Frontal cortex (tissue), 4 donors: ENCODE results near the gene RFX2. TPM values are rescaled to one million over a fixed set of nuclear protein-coding genes. Genes with fewer than 3 reads are reported as not detected.

Source experiments
- DNase-seq, 2 donors: peaks; one replicate each; pipeline ENCODE4 v3.0.0; 2012; ENCODE audit warnings: low spot score in 2 of 2
- FAIRE-seq: peaks from 2 replicates; lab custom pipeline; 2012; peaks lifted over from hg19 to GRCh38; lab: Jason Lieb, UNC
- total RNA-seq: library from RNA; depleted of rRNA; stranded (reverse); fragments of >200 nt; gene quantifications from one replicate; pipeline ENCODE4 v1.2.3, GENCODE V29; 2014
- donor health status: control.
- donor health status: control.
- donor health status: control.

Gene RFX2
- total RNA-seq, 1 donor from 2014 or later: 5.7 TPM

DNA sequence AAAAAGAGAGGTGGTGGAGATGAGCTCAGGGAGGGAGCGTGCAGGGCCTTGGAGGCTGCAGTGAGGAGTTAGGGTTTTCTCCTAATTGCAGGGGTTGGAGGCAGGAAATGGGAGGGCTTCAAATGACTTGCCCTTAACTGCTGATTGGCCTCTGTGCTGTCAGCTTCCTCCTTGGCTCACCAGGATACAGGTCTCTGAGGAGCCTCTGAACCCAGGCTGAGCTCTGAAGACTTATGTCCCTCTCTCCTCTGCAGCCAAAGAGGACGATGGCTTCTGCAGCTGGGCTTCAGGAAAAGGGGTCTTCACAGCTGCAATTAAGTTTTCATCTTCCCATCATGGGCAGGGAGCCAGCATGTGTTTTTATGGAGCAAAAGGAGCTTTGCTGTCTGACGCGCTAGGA, 125.7 kb downstream of the RFX2 start:
- FAIRE-seq: no peak

DNA sequence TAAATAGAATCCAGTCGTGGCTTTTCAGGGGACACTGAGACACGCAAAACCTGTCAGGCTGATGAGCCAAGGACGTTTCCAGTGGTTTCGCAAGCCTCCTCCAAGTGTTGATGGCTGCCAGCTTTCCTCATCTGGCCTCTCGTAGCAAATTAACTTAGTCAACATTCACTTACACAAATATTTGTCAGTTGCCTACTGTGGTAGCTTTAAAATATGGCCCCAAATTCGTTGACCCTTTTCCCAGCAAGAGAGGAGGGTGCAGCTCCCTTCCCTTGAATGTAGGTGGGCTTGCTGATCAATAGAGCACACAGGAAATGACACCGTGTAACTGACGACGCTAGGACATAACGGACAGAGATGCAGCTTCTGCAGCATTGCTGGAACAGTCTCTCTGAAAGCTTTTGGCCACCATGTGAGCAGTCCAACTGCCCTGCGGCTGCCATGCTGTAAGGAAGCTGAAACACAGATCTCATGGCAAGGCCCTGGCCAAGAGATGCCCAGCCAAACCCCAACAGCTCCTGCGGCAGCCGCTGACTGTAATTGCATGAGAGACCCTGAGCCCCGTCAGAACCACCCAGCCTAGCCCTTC, 126.8 kb downstream of the RFX2 start:
- no peak for FAIRE-seq
- no peak for DNase-seq

More for the DNA sequence above, 125.7 kb downstream of the RFX2 start:
- no peak for DNase-seq

DNA sequence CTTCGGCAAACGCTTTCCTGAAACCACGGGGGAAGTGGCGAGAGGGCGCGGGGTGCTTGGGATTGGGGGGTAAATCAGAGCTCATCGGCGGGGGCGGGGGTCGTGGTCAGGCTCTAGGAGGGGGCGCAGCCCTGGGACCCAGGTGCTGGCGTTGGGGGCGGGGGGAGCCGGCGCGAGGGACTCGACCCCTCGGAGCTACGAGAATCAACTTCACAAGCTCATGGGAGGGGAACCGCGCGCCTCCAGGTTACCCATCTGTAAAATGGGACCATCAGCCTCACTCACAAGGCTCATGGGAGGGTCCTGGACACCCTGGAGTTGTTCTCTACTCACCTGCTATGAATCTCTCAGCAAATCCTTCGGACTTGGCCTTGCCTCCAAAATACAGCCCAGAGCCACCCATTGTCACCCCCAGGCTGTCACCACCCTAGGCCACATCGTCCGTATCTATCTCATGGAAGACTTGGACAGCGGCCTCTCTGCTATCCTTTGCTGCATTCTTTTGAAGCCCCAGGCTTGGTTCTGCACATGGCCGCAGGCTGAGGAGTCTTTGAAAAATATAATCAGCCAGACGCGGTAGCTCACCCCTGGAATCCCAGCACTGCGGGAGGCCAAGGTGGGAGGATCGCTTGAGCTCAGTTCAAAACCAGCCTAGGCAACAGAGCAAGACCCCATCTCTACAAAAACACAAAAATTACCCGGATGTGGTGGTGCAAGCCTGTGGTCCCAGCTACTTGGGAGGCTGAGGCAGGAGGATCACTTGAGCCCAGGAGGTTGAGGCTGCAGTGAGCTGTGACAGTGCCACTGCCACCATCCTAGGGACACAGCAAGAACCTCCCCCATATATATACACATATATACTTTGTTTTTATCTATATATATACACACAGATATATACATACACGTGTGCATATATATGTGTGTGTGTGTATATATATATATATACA, 131.4 kb downstream of the RFX2 start:
- DNase-seq (no peak), FAIRE-seq (no peak)

DNA sequence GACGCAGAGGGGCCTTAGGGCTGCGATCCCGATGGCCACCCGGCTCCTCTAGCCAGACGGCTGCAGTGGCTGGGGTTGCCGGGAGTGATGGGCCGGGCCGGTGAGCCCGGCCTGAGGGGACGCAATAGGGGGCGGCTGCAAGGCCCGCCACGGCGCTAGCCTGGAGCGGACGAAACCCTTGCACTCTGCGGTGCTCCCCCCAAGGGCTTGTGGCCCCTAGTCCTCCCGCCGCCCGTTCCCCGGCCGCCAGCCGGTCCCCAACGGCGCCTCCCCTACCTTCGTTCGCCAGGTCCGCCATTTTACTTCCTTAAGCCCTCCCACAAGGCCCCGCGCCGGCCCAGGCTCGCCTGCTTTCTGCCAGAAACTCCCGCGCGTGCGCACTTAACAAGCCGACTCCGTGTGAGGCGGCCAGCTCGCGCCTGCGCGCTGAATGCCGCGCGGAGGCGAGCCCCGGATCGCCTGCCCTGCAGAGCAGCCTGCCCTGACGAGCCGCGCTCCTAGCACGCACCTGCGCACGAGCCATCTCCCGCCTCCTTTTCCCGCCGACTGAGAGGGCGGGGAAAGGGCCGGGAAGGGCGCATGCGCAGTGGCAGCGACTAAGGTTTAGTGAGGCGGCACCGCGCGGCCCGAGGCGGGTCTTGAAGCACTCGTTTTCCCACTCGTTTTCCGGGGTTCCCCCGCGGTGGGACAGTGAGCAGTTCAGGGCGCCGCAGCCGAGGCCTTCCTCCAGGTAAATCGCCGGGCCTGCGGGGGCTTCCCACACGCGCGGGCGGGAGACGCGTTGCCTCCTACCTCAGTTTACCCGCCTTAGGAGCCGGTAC, 132.3 kb downstream of the RFX2 start, which contains the start of gene RANBP3:
RANBP3 (minus strand) TSS at position 356 of the 821 bp plus-strand sequence; CDS start at position 298, 58 bp downstream.
- DNase-seq (peak; percentile 98 to 100), FAIRE-seq (no peak)

DNA sequence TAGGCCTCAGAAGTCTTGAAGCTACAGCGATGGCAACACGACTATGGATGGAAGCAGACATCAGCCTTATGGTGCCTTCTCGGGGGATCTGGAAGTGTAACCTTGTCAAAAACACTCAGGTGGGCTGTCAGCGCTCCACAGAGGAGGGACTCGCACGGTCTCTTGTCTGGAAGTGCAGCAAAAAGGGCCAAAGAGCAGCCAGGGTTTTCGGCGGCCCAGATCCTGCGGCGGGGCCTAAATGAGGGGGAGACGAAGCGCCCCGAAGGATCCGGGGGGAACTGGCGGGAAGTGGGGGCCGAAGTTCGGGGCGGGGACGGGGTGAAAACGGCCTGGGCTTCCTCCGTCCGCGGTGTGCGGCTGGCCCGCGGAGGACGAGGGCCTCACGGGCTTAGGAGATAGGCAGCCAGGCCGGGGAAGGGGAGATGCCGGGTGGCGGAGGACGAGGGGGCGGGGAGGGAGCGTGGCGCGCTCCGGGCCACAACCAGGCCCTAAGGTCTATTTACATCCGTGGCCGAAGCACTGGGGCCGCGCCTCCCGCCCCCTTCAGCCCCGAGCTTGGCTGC, 133.0 kb downstream of the RFX2 start:
- FAIRE-seq: no peak
- no peak for DNase-seq

DNA sequence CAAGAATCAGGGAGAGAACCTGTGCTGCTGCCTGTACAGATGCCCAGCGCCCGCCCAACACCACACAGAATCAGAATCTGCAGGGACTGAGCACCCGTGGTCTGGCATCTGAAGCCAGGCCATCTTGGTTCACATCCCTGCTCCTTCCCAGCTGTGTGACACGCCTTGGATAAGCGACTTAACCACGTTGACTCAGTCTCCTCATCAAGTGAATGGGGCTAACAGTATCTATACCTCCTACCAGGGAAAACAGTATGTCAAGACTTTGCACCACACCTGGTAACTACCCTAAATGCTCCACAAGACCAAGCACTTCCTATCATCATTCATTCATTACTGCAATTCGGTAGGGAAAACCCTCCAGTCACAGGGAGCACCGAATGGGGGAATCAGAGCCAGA, 133.5 kb downstream of the RFX2 start:
- no peak for DNase-seq
- FAIRE-seq: no peak

DNA sequence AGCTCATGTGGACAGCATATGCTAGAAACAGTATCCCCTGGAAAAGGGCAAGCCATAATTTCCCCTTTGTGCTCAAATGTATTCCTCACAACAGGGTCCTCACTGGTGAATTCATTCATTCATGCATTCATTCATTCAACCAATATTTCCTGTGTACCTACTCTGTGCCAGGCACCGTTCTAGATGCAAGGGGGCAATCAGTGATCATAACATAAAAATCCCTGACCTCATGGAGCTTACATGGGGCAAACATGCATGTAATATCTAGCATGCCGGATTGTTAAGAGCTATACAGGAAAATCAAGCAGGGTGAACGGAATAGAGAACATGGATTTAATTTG, 134.9 kb downstream of the RFX2 start:
- no peak for DNase-seq
- no peak for FAIRE-seq

DNA sequence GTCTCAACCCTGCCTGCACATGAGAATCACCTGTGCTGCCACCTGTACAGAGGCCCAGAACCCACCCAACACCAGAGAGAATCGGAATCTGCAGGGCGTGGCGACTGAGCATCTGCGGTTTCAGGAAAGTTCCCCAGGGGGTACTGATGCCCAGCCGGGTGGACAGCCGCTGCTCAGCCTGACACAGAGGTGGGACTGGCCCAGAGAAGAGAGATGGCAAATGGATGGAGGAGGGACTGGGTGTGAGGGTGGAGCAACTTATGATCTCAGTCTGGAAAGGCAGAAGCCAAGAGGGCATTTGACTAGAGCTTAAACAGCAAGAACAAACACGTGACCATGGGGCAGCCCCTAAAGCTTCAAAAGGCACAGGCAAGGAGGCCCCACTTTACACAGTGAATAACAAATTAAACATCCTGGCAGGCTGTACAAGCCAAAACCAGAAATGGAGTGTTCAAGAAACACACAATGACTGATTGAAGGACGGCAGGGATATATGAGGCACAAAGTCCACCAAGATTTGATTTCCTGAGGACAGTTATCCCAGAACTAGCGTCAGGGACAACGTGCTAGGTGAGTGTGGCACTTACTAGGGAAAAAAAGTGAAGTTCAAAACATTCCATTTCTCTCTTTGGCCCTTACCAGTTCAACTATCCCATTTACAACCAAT, 135.4 kb downstream of the RFX2 start:
- DNase-seq: no peak
- no peak for FAIRE-seq

DNA sequence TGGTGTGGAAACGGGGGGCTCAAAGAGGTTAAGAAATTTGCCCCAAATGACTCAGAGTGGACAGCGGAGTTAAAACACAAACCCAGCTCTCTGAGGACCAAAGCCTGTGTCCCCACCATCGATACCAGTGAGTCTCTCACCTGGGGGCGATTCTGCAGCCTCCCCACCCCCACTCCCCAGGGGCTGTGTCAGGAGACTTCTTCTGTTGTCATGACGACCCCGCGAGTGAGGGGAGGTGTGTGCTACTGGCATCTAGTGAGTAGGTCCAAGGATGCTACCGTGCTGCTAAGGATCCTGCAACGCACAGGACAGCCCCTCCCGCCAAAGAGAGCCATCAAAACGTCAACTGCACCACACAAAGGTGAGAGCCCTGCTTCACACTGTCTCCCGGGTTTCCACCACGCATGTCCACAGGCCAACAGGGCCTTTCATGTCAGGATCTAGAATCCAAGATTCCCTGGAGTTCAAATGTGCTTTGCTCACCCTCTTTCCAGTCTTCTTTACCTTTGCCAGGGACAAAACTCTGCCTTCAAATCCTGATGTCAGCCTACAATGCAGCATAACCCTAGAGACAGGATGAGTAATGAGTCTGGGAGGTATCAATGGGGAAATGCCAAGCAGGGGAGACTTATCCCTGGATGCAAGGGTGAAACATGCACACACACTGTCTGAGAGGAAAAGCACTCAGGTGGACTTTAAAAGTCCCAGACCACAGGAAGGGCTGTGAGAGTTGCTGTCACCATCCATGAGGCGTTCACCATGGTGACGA, 136.2 kb downstream of the RFX2 start:
- DNase-seq (no peak), FAIRE-seq (no peak)

DNA sequence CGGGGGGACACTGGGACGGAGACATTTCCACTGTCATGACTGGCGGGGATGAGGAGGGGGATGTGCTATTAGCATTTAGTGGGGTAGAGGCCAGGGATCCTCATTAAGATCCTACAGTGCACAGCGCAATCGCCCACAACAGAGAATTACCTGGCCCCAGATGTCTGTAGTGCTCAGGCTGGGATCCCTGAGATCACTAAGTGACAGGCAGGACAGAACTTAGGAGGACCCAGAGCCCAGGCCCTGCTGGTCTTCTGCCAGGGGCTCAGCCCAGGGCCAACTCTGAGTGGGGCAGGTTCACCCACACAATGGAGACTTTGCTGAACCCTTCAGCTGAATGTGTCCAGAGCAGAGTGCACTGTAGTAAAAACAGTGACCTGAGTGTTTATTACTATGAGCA, 136.9 kb downstream of the RFX2 start:
- FAIRE-seq (no peak), DNase-seq (no peak)

DNA sequence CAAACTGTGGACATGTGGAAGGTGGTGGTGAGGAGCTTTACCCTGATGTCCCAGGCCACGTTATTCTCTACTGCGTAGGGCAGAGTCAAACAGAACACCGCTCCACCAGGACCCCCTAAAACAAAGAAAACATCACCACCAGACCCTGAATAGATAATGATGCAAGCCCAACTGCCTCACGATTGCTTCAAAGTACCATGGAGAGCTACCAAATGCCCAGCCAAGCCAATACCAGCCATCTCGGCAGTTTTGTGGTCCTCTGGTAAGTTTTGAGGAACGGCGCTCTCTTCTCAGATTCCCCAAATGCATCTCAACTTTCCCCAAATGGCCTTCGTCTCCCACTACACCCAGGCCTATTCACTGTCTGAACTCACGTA, 138.0 kb downstream of the RFX2 start:
- no peak for FAIRE-seq
- no peak for DNase-seq

DNA sequence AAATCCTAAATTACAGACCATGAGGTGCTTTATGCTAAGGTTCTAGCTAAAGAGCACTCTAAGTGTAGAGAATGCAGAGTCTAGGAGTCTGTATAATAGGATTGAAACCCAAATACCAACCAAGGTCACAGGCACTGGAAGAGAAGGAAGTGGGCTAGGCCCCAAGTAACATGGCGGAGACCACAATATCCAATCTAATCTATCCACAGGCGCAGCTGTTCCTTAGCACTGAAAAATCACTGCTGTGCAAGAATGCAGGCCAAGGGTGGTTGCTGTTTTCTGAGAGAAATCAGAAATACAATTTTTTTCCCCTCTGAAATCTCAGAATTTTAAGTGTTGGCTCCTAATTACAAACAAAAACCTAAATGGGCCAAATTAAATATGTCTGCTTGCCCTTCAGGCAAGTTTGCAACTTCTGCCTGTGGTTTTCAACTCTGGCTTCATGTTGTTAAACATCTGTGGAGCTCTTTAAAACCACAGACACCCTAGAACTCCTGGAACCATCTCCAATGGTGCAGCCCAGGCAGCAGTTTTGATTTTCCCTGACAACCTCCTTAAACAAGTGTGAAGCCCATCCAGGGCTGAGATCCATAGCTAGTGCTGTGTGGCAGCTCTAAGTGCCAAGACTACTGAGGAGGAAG, 138.5 kb downstream of the RFX2 start:
- DNase-seq (no peak), FAIRE-seq (no peak)

DNA sequence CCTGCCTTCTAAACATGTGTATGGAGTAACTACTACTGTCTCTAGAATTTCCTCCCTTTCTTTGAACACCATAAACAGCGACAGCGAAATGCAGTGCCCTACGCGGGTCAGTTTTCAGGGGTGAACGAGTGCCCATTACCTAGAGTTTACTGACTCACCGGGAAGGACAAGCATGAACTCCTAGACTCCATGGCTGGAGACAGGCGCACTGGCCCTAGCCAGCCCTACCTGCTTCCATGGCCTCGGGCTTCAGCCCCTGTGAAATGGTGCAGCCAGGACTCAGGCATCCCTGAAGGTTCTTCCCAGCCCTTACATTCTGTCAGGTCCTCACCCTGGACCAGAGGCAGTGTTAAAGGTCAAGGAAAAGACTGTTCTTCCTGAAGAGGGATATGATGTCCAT, 140.8 kb downstream of the RFX2 start:
- no peak for FAIRE-seq
- no peak for DNase-seq

DNA sequence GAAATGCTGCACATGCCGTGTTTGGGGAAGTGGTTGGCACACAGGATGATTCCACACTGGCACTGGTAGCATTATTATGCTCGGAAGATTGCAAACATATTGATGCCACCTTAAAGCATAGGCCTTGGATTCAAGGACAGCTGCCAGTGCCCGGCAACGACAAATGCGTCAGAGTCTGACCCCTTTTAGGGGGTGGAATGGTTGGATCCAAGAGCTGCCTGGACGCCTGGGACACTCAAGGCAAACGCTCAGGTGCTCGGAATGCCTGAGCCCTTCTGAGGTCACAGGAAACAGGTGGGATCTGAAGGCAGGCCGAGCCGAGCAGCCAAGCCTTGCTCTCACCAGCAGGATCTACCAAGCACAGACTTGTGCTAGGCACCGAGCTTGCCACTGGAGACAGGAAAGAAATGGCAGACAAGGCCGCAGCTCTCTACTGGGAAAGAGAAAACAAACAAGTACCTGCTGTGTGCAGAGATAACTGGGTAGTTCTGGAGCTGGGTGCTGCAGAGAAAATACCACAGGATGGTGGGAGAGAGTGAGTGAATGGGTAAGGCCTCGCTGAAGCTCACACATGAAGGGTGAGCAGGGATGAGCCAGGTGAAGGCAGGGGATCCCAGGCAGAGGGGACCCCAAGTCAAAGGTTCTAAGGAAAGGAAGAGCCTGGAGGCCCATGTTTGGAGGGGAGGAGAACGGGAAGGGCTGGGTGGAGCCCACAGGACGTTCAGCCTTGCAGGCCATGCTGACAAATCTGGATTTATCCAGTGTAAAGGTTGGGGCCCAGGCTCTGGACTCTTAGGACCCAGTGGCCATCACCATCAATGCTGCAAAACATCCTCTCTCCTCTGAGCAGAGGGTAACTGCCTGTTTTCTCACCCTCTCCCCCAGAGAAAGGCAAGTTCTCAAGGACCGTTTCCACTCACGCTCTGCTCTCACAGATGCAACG, 141.6 kb downstream of the RFX2 start:
- DNase-seq (no peak), FAIRE-seq (no peak)

DNA sequence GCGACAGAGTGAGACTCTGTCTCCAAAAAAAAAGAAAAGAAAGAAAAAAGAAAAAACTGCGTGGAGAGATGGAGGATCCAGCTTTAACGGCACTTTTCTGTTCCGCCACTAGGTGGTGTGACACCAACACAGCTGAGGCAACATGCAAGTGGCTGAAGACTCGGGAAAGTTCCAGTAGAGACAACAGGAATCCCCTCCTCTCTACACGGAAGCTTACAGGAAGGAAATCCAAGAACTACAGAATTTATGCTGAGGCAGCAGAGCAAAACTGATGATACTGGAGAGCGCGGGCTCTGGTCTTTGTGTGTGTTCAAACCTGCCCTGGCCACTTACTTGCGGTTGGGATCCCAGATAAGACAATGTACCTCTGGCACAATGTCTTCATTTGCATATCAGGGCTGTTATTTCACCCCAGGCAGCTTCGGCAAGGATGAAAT, 142.3 kb downstream of the RFX2 start:
- DNase-seq: peak; percentile 78 to 87
- FAIRE-seq: peak; percentile 68

DNA sequence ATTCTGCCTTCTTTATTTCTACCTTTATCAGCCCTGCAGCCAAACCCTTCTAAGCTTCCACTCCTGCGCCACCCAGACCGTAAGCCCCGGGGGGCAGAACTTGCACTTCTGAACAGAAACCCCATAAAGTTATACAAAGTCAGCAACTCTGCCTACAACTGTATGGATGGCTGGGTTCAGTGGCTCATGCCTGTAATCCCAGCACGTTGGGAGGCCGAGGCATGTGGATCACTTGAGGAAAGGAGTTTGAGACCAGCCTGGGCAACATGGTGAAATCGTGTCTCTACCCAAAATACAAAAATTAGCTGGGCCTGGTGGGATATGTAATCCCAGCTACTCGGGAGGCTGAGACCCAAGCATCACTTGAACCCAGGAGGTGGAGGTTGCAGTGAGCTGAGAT, 142.7 kb downstream of the RFX2 start:
- no peak for FAIRE-seq
- no peak for DNase-seq

DNA sequence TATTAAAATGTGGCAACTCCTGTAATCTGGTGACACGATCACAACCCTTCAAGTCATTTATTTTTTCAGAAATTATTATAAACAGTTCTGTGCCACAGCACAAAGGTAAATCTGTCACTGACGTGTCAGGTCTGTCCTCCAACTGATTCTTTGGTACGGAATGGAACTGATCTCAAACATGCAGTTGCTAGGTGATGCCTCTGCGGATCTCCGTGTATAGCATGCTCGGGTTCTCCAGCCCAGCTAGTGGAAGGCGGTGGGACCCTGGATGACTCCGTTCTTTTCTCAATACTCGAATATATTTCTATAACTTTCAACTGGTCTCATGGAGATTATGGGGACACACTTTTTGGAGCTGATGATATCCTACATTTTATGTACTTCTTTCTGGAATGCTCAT, 143.4 kb downstream of the RFX2 start:
- DNase-seq: no peak
- no peak for FAIRE-seq
